Fibroblast of skin of abdomen (primary cell): ENCODE measurements around the gene ACBD7. TPM values are rescaled to one million over a fixed set of nuclear protein-coding genes. Genes with fewer than 3 reads are reported as not detected.
A peak's percentile ranks its signal among the peaks of the same experiment; 100 is the strongest.

Experiments used
- DNase-seq: peaks from one replicate; pipeline ENCODE4 v3.0.0-alpha.2; 2013
- polyA plus RNA-seq, 2 experiments: library from polyadenylated mRNA; unstranded; fragments of 120-200 nt; gene quantifications; one replicate each; pipeline ENCODE4 v1.2.1, GENCODE V29; 2013; ENCODE audit not compliant: insufficient read length in 2 of 2

Gene ACBD7
- 0.82 TPM for polyA plus RNA-seq (2013, experiment 1 of 2; ENCODE audit: insufficient read length)
- 0.63 TPM for polyA plus RNA-seq (2013, experiment 2 of 2; ENCODE audit: insufficient read length)

DNA sequence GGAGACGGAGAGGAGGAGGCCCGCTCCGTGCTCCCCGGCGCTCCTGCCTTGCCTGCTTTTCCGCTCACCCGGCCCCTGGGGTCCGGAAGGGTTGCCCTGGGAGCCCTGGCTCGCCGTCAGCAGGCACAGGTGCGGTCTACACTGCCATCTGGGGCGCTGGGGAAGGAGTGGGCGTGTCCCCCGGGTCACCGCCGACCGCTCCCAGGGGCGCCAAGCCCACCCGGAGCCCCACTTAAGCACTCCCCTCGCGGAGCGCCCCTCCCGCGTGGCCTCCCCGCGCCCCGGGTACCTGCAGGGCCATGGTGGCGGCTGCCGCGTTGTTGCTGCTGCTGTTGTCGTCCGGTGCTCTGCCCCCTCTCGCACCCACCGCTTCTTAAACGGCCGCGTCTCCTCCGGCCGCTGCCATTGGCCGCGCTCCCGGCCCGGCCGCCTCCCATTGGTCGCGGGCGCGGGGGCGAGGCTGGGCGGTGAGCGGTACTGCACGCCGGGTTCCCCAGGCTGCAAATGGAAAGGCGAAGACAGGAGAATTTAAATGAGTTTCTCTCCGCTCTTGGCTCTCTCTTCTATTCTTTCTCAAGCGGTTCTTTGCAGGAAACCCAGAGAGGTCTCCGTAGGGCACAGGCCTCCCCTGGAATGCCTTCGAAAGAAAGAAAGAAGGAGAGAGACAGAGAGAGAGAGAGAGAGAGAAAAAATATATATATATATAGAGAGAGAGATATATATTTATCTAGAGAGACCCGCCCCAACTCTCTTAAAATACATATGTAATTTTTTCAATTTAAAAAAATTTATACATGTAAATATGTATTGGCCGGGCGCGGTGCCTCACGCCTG, at the start of gene ACBD7:
ACBD7 (minus strand) TSS at position 349 of the 834 bp plus-strand sequence; CDS start at position 301, 48 bp downstream.
- DNase-seq: peak; percentile 67

DNA sequence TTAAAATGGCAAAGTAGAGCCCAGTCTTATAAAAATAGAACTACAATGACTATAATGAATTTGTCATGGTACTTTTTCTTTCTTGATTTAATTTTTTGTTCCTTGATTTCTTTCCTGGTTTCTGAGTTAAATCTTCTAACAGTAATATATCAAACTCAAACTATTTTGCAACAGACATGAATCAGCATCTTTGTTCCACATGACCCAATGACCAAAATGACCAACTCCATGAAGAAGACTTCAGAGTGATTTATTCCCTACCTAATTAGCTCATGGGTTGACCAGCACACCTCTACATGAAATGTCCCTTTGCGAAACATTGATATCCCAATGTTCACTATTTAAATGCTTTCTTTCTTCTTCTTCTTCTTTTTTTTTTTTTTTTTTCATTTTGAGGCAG, 49.1 kb upstream of the ACBD7 start:
- no peak for DNase-seq

DNA sequence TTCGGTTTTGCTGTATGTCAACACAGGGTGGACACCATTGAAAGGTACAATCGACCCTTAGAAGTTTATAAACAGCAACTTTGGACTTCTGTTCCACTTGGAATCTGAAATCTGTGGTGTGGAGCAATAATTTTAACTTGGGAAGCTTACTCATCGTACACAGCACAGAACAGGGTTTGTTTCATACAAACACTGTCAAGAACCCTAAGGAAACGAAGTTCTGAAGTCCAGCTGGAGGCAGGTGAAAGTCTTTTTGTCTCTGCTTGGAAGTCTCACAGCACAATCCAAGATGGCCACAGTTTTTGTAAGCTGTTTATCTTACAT, 48.4 kb upstream of the ACBD7 start:
- no peak for DNase-seq

DNA sequence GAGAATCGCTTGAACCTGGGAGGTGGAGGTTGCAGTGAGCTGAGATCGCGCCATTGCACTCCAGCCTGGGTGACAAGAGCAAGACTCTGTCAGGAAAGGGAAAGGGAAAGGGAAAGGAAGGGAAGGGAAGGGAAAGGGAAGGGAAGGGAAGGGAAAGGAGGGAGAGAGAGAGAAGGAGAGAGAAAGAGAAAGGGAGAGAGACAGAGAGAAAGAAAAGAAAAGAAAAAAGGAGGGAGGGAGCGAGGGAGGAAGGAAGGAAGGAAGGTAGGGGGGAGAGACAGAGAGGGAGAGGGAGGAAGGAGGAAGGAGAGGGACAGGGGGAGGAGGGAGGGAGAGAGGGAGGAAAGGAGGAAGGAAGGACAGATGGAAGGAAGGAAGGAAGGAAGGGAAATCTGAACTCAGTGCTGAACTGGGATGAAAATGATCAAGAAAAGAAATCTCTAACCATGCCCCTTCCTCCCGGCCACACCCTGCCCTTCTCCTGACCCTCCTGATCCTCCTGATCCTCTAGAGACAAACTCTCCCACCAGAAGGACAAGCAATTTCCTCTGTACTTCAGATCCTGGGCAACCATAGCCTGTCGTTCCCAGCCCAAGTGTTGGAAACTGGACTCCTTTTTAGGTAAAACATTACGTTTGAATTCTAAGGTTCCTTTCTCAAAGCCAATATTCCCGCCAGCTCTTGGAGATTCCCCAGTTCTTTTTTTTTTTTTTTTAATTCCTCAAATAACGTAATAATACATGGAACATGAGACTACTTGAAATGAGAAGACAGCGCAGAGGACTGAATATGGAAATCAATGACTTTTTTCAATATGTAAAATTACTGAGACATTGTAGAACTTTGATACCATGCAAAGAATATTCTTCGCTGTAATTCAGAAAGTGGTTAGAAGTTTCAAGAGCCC, 47.8 kb upstream of the ACBD7 start:
- DNase-seq: no peak

DNA sequence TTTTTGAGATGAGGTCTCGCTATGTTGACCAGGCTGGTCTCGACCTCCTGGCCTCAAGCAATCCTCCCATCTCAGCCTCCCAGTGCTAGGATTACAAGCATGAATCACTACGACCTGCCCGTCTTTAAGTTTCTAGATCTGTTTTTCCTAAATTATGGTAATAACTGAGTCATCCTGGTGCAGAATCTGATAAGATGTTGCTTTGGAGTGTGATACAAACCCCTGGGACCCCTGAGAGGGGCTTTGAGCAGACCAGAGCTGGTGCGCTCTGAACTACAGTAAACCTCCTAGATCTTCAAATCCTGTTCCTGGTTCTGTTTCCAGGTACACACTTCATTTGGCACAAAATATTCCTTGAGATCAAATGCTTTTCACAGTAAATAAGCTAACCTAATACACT, 42.8 kb upstream of the ACBD7 start:
- DNase-seq: no peak

DNA sequence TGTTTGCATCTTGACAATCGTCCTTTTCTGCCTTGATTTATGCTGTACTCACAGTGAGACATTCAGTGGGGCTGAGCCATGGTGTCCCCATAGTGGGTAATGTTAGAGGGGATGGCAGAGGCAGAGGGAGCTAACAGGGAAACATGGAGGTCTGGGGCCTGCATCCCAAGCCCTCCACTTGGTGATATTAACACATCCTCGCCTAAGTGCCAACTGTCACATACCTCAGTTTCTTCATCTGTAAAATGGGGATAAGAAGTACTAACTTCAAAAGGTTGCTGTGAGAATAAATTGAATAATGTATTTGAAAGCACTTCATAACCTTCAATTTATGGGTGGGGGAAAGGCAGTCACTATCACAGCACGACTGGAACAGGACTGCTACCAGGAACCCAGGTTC, 36.3 kb upstream of the ACBD7 start:
- DNase-seq: no peak

DNA sequence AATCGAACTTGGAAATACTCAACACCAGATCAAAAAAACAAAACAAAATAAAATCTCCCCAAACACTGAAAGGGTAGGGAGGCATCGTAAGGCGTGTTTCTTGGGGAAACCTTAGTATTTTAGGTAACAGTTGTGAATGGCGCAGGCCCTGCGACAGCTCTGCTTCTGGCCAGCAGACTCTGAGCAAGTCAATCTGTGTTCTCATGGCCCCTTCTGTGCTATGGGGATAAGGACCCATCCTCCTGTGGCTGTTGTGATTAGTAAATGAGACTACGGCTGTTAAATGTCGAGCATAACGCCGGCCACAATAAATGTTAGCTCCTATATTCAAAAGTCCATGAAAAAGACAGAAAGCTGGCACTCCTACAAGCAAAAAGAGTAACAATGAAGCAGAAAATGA, 35.6 kb upstream of the ACBD7 start:
- no peak for DNase-seq

DNA sequence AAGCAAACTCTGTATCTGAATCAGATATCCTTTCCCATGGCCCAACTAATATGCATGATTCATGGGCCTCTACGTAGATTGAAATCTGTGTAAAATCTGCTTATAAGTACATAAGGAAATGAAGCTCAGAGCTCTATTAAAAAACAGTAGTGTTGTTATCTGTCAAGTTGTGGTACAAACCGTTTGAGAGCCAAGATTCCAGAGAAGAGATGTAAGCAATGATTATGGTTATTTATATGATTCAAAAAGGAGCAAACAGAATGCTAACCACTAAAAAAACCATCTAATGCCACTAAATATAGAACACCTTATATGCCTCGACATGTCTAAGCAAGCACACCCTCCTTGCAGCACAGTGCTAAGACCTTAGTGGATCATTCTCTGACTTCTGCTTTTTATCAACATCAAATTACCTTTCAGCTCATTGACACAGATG, 35.2 kb upstream of the ACBD7 start:
- peak; percentile 59 for DNase-seq

DNA sequence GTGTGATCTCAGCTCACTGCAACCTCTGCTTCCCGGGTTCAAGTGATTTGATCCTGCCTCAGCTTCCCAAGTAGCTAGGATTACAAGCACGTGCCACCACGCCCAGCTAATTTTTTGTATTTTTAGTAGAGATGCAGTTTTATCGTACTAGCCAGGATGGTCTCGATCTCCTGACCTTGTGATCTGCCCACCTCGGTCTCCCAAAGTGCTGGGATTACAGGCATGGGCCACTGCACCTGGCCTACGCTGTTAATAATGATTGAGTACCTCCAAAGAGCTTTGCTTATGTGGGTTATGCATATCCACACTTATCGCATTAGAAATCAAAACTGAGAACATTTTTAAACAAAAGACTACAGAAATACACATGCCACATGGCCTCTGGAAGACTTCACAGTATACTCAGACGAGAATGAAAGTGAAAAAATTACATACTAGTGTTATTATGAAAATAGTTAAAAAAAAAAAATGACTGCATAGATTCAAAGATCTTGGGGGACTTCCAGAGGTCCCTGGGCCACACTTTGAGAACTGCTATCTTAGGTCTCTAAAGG, 34.0 kb upstream of the ACBD7 start:
- no peak for DNase-seq

DNA sequence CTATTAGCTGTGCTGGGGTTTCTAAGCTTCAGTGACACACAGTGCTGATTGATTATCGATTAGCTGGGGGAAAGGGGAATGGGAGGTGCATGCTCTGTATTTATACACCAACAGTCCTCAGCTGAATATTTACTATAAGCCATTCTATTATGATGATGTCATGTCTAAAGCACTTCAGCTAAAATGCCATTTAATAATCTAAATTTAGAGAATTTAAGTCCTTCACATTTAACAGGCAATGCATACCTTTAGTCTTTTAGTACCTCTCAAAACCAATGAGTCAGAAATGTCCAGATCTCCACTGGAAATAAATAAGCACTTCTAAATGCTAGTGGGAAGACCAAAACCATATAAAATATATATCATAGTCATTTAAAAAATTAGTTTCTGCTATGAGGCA, 33.1 kb upstream of the ACBD7 start:
- DNase-seq: peak; percentile 18

DNA sequence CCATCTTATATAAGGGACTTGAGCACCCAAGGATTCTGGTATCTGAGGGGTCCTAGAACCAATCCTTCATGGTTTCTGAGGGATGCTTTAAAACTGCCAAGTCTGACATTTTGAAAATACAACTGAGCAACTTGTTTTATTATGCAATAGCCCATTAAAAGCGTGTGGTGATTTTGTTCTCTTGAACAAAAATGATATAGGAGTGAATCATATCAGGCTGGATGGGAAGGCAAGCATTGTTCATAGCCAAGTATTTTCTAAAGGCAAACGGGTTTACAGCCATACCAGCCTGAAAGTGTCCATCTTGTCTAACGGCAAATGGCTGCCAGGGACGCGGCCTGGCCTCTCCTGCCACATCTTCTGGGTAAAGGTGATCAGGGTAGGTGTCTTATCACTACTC, 31.9 kb upstream of the ACBD7 start:
- peak; percentile 61 for DNase-seq

DNA sequence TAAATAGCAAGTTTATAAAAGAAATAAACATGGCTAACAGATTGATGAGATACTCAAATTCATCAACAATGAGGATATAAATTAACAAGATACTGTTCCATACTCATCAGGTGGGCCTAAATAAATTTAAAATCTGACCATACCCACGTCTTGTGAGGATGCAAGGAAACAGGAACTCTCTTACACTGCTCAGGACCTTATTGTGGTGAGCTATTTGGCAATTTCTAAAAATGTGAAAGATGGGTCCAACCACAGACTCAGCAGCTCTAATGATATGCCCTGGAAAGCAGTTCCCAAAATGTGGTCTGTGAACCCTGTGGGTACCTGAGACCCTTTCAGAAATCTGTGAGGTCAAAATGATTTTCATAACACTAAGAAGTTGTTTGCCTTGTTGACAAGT, 30.0 kb upstream of the ACBD7 start:
- DNase-seq: no peak

DNA sequence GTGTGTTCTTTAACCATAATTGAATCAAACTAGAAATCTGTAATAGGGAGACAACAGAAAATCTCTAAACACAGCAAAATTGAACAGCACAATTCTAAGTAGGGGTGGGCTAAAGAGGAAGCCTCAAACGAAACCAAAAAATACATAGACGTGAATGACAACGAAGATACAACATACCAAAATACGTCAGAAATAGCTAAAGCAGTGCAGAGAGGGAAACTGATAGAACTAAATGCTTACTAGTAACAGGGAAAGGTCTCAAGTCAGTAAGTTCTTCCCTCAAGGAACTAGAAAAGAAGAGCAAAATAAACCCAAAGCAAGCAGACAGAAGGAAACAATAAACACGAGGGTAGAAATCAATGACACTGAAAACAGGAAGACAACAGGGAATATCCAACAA, 27.6 kb upstream of the ACBD7 start:
- DNase-seq: no peak

DNA sequence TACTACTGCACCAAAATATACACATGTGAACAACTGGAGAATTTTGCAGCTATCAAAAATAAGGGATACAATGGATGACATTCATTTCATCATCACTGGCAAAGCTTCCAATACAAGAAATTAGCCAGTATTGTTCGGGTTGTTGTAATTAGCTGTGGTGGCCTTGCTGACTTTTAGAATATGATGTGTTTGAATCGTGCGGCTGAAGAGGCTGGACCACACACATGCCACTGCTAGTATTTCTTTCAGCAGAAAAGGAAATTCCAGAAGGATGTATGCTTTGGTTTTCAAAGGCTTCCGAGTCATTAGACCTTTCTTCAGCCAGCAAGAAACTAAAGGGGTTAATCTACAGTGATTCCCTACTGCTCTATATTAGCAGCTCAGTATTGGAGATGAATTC, 25.2 kb upstream of the ACBD7 start:
- peak; percentile 50 for DNase-seq

DNA sequence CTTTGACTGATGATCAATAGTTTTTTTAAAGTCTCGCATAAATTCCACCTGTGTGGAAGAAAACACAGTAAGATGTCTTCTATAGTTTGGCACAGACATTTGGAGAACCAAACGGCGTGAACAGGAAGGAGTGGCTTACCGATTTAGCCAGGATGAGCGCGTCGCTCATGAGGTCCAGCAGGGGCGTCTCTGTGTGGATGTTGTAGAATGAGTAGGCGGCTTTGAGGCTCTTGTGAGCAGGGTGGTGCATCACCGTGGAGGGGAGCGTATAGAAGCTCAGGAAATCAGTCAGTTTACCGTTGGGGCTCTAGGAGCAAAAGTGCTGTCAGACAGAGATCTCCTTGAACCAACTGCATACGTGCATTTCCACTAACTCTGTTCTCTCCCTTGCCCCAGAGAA, 24.1 kb upstream of the ACBD7 start:
- no peak for DNase-seq

DNA sequence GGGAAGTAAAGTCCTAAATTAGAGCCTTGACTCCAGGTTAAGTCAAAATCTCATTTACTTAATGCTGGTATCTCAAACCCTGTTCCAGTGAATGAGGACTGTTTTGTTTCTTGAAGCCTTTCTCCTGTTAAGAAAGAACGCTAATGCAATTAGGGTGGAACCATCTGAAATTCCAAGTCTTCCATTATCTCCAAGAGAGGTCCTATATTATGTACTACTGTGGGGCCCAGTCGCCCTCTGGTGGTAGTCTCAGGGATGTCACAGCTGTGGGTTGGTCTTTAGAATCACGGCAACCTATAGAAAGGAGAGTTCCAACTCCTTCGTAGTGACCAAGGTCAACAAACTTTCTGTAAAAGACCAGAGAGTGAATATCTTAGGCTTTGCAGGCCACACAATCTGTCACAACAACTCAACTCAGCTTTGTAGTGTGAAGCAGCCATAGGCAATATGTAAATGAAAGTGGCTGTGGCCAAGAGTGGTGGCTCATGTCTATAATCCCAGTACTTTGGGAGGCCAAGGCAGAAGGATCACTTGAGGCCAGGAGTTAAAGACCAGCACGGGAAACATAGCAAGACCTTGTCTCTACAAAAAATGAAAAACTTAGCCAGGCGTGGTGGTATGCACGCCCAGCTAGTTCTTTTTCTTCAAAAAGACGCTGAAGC, 17.9 kb upstream of the ACBD7 start:
- peak; percentile 64 for DNase-seq

DNA sequence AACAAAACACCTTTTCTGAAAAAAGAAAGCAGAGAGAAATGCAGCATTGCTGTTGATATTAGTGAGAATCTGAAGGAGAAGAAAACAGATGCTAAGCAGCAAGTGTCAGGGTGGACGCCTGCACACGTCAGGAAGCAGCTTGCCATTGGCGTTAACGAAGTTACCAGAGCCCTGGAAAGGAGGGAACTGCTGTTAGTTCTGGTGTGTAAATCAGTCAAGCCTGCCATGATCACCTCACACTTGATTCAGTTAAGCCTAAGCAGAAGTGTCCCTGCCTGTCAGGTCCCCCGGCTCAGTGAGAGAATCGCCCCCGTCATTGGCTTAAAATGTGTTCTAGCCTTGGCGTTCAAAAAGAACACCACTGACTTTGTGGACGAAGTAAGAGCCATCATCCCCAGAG, 14.9 kb upstream of the ACBD7 start:
- no peak for DNase-seq

DNA sequence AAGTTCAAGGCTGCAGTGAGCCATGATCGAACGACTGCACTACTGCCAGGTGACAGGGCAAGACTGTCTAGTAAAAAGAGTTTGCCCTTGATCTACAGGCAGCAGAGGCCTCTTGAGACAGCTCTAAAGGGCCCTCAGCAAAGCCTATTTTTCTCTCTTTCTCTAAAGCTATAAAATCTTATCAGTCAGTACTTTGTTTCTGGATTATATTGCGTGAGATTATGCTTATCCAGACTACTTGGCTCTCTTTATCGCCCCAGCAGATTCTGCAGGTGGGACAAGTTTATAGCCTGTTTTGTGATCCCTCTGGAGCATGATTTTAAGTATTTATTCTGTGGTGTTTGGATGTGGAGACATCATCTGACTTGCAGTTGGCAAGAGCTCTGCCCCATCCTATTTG, 11.3 kb upstream of the ACBD7 start:
- no peak for DNase-seq

DNA sequence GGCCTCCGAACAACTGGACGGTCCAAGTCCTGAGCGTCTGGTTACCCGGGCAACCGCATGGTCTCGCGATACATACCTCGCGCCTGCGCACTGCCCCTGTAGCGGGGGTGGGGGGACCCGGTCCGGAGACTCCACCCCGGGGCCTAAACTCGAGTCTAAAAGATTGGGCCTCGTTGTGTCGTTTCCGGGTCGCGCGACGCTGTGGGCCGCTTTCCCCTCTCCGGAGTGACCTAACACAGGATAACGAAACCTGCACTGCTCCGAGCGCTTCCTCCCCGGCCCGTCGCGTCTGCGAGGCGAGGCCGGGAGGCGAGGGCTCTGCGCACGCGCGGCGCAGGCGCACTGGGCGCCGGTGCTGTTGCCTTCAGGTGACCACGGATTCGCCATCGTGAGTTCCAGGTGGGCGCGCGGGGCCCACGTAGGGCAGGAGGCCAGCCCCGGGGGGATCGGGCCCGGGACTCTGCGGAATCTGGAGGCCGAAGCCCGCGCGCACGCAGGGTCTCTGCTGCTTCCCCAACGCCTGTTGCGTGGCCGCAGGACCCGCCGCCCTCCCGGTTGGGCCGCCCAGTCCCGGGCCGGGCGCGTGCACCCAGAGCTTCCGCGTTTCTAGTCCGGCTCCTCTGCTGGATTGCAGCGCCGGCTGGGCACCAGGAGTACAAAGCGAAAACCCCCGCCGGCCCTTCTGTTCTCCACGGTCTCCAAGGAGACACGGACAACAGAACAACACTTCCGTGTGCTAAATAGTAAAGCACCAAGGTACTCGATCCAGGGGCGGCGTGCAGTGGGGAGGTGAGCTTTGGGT, 8.6 kb upstream of the ACBD7 start, which contains the start of gene RPP38:
RPP38 (plus strand) TSS at position 345 of the 802 bp plus-strand sequence. CDS start 5,960 bp downstream, outside the sequence.
- DNase-seq: peak; percentile 95

DNA sequence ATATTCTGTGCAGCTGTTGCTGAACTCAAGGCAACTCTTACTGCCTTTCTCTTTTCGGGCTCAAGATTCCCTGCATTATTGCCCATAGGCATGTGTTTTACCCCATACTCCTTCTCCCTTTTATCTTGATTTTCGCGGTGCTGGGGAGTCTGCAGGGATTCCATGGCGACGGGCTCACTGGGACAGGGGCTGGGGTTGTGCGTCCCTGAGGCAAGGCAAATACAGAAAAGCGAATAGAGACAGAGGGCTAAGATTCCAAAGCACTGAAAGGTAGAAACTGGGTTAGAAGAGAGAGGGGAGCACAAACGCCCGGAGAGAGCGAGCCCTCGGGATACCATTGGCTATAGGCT, 8.1 kb upstream of the ACBD7 start:
- no peak for DNase-seq

DNA sequence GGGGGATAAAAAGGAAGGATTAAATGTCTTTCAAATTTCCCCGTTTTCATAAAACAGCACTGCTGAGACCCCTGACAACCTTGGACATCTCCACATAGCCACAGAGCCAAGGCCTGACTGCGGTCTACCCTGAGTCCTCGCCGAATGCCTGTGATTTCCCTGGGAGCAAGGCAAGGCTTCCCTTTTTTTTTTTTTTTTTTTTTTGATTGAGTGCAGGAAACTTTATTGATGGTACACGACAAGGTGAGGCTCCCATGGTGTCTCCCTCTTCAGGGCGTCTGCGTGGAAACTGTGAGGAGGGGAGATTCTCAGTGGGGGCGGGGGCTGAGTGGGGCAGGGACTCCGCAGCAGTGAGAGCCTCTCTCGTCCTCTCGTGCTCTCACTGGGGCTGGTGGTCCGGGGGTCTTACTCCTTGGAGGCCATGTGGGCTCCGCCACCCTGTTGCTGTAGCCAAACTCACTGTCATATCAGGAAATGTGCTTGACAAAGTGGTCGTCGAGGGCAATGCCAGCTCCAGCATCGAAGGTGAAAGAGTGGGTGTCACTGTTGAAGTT, 4.4 kb upstream of the ACBD7 start:
- DNase-seq: no peak

DNA sequence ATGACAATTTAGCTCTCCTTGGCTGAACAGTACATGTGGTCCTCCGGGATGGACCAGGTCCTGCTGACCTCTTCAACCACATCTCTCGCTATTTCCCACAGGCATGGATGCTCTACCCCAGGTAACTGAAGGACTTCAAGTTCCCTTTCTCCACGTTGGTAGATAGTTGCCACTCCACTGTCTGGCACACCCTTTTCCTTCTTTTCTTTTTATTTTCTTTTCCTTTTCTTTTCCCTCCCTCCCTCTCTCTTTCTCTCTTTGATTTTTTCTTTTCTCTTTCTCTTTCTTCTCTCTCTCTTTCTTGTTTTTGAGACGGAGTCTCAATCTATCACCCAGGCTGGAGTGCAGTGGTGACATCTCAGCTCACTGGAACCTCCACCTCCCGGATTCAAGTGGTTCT, 2.8 kb upstream of the ACBD7 start:
- no peak for DNase-seq
